Measurements from ENCODE around the gene MKKS.
"Not testable (repeated sequence)": the region's sequence is repeated elsewhere in the genome, so short reads cannot be mapped to it uniquely, and the experiment has no call there.

MKKS gene

DNA sequence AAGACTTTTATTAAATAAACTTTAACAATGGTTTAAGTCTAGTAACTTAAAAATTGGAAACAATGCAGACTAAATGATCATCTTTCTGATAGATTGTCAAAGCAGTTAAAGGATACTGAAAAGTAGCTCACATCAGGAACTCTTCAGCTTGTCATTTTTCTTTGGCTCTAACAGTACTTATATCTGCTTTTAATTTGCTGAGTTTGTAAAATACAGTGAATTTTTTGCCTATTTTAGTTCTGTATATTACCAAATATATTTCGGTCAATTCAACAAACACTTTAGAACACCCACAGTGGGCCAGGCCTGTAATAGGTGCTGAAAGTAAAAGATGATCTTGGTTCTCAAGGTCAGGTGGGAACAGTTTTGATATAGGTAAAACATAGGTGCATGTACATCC, 22.3 kb downstream of the MKKS start:
- DNase-seq, result no peak

DNA sequence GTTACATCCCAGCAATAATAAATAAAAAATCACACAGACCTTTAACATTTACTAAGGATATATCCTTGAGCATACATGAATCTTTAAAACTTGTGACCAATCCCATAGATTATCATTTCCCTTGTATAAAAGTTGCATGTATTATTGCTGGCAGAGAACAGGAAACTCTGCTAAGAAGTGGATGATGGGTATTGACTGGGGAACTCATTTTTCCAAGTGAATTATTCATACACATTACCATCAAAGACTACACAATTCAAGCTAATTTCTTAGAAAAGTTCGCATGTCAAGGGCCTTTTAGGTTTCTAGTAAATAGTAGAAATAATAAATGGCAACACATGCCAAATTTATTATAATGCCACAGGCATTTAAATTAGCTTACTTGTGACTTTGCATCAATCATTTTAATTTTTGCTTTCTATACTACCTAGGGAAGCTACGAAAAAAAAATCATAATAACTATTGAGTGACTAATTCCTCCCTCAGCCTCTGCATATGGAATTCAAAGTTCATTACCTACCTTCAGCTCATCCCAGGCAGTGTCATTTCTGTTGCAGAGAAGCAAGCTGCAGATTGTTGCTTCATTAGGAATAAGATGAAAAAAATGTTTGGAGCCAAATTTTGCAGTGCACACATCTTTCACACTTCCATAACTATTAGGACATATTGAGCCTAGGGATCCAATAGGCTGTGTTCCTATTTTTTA, 25.8 kb downstream of the MKKS start:
- peak; percentile 13 for DNase-seq

DNA sequence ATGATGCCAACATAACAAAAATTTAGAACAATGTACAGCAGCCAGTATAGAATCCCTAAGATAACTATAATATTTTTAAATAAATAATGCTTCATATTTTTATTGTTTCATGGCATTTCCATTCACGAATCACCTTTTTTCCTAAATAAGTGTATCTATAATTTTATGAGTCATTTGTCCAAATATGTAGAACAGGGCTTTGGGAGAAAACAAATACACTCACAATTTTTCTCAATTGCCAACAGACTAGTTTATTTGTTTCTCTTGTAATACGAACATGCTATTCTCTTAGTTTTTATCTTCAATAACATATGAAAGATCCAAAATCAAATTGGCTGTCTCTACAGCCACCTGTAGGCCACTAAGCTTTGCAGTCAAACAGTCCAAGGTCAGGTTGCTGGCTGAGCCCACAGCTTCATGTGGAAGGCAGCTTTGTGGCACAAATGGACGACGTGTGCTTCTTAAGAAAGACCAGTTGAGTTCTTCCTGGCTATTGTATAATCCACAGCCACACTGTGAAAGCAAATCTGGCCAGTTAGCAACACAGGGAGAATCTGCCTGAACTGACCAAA, 29.0 kb downstream of the MKKS start:
- DNase-seq, result no peak

DNA sequence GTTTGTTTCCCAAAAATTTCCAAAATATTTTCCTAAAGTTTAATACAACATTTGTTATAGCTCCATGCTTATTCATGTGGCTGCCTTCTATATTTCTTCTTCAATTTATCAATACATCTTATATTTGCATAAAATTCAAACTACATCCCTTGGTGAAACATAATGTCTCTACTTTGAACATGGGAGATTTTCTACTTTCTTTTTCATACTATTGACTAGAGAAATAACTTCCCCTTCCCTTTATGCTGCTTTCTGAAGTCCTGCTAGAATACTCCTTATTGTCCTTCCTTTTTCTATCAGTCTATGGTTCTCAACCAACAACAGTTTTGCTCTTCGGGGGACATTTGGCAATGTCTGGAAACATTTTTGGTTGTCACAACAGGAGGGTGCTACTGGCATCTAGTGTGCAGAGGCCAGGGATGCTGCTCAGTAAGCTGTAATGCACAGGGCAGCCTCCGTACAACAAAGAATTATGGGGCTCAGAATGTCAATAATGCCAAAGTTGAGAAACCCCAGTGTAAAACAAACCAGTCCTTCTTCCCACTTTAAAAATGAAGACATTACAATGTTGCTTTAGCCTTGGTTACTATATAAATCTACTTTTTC, 29.9 kb downstream of the MKKS start:
- no peak for DNase-seq

DNA sequence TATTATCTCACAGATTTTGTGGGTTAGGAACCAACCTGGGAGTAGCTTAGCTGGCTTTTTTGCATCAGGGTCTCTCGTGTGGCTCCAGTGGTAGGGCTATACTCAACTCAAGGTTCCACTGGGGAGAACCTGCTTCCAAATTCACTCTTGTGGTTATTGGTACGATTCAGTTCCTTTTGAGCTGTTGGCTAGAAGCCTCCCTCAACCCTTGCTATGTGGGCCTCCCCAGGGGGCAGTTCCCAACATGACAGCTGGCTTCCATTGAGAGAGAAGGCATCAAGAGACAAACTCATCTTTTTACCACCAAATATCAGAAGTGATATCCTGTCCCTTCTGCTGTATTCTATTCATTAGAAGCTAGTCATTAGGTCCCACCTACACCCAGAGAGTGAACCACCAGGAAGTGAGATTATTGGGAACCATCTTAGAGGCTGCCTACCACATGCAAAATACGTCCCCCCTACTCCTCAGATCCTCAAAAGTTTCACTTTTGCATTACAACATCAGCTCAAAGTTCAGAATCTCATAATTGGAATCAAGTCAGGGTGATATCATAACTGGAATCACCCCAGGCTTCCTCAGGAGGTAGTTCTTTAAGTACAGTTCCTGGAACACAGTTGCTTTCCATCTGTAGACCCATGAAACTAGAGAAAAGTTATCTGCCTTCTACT, 30.9 kb downstream of the MKKS start:
- DNase-seq, result no peak

DNA sequence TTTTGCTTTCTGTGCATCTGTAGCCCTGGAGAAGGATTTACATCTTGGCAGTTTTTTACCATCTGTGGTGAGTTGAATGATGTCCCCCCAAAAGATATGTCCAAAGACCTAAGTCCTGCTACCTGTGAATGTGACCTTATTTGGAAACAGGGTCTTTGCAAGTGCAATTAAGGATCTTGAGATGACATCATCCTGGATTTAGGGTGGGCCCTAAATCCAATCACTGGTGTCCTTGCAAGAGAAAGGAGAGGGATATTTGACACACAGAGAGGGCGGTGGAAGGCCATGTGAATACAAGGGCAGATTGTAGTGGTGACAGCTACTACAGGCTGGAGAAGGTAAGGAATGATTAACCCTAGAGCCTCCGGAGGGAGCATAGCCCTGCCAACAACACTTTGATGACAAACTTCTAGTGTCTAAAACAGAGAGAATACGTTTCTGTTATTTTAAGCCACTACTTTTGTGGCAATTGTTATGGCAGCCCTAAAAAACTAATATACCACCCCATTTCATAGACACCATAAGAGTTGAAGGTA, 35.1 kb downstream of the MKKS start:
- DNase-seq, result no peak

DNA sequence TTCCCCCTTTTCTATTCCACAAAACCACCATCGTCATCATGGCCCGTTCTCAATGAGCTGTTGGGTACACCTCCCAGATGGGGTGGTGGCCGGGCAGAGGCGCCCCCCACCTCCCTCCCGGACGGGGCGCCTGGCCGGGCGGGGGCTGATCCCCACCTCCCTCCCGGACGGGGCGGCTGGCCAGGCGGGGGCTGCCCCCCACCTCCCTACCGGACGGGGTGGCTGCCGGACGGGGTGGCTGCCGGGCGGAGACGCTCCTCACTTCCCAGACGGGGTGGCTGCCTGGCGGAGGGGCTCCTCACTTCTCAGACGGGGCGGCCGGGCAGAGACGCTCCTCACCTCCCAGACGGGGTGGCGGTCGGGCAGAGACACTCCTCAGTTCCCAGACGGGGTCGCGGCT, 39.3 kb downstream of the MKKS start:
- not testable (repeated sequence) for DNase-seq

DNA sequence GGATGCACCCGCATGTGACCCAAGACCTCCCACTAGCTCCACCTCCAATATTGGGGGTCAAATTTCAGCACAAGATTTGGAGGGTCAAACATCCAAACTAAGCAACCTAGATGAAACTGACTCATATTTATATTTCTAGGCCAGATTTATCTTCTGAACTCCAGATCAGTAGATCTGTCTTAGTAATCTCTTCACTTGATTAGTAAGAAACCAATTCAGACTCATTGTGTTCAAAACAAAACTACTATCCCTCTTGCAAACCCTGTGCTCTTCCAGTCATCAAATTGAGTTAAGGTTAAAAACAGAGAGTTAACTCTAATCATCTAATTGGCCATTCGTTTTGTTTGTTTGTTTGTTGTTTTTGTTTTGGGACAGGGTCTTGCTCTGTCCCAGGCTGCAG, 43.3 kb downstream of the MKKS start:
- DNase-seq, result no peak

DNA sequence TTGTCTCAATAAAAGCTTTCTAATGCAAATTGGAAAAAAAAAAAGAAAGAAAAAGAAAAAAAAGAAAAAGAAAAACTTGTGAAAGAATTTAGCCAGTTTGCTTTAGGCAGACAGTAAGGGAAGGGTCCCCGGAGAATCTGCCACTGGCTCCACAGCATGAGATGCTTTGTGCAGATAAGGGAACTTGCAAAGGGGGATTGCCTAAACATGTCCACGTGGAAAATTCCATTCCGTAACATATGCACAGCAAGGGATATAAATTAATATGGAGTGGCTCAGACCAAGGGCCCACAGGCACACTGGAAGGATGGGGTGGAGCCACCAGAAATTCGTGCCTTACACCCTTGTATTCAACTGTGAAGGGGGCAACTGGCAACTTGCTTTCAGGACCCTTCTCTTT, 45.4 kb downstream of the MKKS start:
- DNase-seq, result no peak

DNA sequence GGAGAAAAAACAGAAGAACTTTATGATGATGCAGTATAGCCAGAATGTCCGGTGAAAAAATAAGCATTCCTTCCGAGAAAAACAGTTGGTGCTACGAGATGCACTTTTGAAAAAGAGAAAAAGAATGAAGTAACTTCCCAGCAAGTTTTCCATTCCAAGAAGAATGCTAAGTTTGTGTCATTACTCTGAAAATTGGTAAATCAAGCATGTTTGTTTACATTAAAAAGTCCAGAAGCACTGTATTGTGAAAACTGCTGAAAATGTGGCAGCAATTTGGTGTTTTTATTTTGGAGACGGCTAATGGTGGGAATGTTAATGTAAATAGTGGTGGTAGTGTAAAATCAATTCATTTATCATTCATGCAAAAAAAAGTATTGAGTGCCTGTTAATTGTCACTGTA, 46.3 kb downstream of the MKKS start:
- DNase-seq, result no peak

DNA sequence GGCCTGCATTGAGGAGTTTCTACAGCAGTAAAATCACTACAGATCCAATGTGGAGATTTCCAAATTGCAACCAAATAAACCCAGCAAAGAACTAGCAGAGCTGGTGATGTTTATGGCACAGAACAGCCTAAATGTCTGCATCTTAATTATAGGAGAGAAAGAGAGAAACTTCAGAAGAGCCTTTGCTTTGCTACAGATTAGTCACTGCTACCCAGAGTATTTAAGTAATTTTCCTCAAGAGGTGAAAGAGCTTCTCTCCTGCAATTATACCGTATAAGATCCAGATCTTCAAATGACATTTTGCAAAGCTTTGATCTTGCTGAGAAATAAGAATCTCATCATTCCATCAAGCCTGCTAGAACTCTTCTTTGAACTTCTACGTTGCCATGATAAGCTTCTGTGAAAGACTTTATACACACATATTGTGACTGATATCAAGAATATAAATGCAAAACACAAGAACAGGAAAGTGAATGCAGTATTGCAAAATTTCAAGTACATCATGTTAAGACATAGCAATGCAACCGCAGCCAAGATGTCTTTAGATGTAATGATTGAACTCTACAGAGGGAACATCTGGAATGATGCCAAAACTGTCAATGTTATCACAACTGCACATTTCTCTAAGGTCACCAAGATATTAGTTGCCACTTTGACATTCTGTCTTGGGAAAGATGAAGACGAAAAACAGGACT, 48.0 kb downstream of the MKKS start:
- peak; percentile 45 for DNase-seq

DNA sequence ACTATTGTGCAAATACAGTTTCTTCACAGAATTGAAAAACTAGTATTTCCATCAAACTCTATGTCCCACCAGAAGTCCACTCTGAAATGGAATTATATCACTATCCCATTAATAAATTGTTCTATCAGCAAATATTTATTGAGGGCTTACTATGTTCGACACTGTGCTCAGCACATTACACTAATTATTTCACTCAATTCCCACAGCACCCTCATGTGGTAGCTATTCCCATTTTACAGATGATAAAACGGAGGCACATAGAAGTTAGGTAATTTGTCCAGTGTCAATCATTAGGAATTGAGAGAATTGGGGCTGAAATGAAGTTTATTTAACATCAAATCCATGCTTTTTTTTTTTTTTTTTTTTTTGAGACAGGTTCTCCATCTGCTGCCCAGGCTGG, 52.5 kb downstream of the MKKS start:
- no peak for DNase-seq

DNA sequence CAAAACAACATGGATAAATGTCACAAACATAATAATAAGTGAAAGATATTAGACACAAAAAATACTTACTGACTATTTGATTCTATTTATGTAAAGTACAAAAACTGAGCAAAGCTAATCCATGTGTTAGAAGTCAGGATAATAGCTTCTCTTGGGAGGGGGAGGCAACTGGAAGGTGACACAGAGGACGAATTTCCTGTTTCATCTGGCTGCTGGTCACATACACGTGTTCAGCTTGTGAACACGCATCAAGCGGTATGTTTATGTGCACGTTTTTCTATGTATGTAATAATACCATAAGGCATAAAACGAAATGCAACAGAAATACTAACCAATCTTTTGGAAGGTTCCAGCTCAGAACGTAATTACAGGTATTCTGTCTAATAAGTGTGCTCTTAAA, 54.3 kb downstream of the MKKS start:
- no peak for DNase-seq

DNA sequence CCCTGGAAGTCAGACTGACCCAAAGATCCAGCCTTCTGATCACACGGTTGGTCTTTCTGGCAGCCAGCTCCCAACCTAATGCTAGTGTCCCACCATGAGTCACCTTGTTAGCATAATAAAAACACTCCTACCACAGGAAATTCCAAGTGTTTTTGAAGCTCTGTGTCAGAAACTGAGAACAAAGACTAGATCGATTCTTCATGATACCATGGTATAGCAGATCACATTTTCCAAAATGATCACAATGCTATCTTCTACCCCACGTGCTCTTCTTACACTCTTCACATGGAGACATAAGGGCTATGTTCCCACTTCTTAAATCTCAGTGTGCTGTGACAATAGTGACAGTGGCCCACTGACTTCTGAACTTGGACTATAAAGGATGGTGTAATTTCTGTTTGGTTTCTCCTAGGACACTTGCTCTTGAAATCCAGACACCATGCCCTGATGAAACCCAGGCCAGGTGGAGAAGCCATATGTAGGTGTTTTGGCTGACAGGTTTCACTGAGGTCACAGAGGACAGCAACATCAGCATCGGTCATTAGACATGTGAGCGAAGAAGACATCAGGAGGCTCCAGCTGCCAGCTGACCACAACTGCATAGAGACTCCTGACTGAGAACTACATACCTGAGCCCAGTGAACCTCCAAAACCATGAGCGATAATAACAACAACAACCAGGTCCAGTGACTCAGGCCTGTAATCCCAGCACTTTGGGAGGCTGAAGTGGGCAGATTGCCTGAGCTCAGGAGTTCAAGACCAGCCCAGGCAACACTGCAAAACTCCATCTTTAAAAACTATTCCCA, 57.5 kb downstream of the MKKS start:
- peak; percentile 80 for DNase-seq

DNA sequence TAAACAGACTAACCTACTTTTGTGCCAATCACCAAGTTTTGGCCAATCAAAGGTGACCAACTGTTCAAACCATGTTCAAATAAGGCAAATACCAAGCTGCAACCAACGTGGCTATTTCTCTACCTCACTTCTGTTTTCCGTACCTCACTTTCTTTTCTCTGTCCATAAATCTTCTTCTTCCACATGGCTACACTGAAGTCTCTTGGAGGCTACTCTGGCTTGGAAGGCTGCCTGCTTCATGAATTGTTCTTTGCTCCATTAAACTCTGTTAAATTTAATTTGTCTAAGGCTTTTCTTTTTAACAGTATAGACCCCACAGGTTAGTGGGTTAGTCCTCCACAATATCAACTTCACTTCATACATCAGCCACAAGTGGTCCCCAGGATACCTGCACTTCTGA, 58.8 kb downstream of the MKKS start:
- no peak for DNase-seq

DNA sequence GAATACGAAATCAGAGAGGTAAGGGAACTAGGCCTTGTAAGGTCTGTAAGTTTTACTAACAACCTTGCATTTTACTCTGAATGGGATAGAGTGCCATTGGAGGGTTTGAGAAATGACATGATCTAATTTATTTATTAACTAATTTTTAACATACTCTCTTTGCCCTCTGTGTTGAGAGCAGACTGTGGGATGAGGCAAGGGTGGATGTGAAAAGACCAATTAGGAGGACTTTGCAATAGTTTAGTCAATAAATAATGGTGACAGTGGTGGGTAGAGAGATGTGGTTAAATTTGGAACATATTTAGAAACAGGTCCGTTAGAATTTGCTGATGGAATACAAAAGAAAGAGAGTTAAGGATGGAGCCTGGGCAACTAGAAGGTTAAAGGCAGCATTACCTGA, 60.0 kb downstream of the MKKS start:
- no peak for DNase-seq

DNA sequence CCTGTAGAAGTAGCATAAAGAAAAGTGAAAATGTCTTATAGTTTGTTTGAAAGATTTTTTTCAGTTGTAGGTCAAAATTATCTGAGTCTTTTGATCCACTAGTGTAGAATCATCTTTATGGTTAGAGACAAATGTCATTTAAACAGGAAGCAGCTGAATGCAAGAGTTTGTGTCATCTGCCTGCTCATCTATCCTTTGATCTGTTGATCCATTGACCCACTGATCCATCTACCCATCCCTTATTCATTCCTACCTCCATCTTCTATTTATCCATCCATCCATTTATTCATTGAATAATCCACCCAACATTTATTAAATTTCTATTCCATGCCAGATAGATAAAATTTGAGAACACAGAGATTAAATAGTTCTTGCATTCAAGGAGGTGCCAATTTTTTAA, 62.6 kb downstream of the MKKS start:
- no peak for DNase-seq

DNA sequence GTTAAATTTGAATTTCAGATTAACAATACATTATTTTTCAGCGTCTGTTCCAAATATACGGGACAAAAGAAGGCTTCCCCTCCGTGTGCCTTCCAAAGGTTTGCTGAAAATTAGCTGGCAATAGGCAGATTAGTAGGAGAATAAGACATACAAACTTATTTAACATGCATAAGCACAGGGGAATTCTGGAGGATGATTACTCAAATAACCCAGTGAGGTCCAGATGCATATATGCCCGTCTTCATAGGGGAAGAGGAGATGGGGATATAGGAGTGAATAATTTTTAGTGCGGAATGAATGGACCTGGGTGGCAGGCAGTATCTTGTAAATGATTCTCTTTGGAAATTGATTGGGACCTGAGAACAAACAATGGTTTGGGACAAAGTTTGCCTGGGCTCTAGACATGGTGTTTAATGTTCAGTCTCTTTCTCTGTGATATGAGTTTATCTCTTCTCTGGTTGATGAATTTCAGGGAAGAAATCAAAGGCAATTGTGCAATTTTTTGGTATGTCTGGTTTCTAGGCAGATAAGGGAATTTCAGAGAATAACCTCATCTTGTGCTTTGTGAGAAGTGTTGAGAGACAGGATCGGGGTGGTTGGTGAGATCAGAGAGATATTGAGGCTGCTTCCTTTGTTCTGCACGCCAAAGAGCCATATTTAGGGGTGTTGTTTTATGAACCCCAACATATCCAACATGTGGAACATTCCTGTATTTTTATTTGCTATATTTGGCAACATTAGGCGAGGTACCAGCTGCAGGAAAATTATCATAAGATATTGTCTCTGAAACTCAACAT, 63.7 kb downstream of the MKKS start:
- no peak for DNase-seq

DNA sequence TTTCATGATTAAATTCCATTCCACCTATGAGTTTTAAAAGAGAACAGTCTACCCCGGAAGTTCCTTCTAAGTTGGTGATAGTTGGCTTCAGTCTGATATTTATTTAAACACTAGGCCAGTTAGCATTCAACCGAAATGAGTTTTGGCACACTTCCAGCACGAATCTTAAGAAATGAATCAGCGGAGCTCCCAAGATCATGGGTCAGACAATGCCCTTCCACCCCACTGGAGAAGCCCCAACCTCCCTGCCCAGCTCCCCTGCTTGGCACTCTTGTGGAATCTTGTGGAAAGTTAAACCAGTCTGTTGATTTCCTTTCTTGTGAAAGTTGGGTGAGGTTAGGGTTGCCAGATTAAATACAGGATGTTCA, 64.3 kb downstream of the MKKS start:
- DNase-seq, result no peak

DNA sequence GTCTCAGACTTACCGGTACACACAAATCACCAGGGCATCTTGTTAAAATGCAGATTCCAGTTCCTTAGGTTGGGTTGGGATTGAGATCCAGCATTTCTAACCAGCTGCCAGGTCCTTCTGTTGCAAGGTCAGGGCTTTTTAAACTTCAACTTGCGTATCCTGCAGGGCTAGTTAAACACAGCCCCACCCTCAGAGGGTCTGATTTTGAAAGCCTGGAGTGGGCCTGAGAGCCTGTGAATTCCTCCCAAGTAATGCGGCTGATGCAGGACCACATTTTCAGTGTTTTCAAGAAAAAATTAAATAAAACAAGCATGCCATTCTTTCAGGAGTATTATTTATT, 65.3 kb downstream of the MKKS start:
- DNase-seq, result no peak

DNA sequence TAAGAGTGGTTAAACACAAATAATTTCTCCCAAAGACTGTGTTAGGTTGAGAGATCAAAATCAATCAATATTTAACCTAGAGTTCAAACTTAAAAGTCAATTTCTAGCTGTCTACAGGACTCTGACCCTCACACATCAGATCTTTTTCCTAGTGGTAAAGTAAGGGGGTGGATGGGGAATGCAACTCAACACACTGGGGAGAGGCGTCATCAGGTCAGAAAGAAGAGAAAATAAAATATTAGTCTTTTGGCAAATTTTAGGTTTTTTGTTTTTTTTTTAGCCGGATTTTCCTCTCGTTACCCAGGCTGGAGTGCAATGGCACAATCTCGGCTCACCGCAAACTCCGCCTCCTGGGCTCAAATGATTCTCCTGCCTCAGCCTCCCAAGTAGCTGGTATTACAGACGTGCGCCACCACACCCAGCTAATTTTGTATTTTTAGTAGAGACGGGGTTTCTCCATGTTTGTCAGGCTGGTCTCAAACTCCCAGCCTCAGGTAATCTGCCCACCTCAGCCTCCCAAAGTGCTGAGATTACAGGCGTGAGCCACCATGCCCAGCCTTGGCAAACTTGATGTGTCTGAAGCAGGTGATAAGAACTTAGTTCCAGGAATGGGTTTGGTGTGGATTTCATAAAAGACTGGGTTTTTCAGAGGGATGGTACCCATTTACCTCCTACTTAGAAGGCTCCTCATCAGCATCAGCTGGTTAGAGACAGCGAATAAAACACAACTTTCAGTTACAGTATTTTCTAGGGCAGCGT, 65.9 kb downstream of the MKKS start:
- DNase-seq, result no peak
